ENCODE data around the gene TIMP3. TPM values are rescaled to one million over a fixed set of nuclear protein-coding genes. Genes with fewer than 3 reads are reported as not detected.

TIMP3 gene
- total RNA-seq, 1 experiment from 2014 or later, result 0.14 TPM

- in situ Hi-C loops (cut with HindIII; ENCODE audit: low pct_unique_long_range_greater_than_20kb, low sequenced_read_pairs), result no loop called here
- peak; percentile 16 for DNase-seq (ENCODE audit: low read depth)
Measured at GRCh38 chr22:32803020-32803737, 1.7 kb downstream of the TIMP3 start.

GRCh38 chr22:32803738-32804435 is 2.4 kb downstream of the TIMP3 start:
- in situ Hi-C loops (cut with HindIII; ENCODE audit: low pct_unique_long_range_greater_than_20kb, low sequenced_read_pairs), result no loop called here
- DNase-seq (ENCODE audit: low read depth), result no peak

- no peak for DNase-seq (ENCODE audit: low read depth)
- in situ Hi-C loops (cut with HindIII; ENCODE audit: low pct_unique_long_range_greater_than_20kb, low sequenced_read_pairs), result no loop called here
Measured at GRCh38 chr22:32804531-32805360, 3.2 kb downstream of the TIMP3 start.

- in situ Hi-C loops (cut with HindIII; ENCODE audit: low pct_unique_long_range_greater_than_20kb, low sequenced_read_pairs), result no loop called here
- no peak for DNase-seq (ENCODE audit: low read depth)
Measured at GRCh38 chr22:32805361-32805881, 3.9 kb downstream of the TIMP3 start.

GRCh38 chr22:32806296-32806695 is 4.8 kb downstream of the TIMP3 start:
- DNase-seq (ENCODE audit: low read depth), result no peak
- in situ Hi-C loops (cut with HindIII; ENCODE audit: low pct_unique_long_range_greater_than_20kb, low sequenced_read_pairs), result no loop called here

- no peak for DNase-seq (ENCODE audit: low read depth)
- in situ Hi-C loops (cut with HindIII; ENCODE audit: low pct_unique_long_range_greater_than_20kb, low sequenced_read_pairs), result no loop called here
Measured at GRCh38 chr22:32808038-32808445, 6.5 kb downstream of the TIMP3 start.

GRCh38 chr22:32809786-32810554 is 8.5 kb downstream of the TIMP3 start:
- in situ Hi-C loops (cut with HindIII; ENCODE audit: low pct_unique_long_range_greater_than_20kb, low sequenced_read_pairs), result no loop called here
- no peak for DNase-seq (ENCODE audit: low read depth)

- DNase-seq (ENCODE audit: low read depth), result no peak
- in situ Hi-C loops (cut with HindIII; ENCODE audit: low pct_unique_long_range_greater_than_20kb, low sequenced_read_pairs), result no loop called here
Measured at GRCh38 chr22:32810555-32811133, 9.1 kb downstream of the TIMP3 start.

GRCh38 chr22:32811788-32812545 is 10.5 kb downstream of the TIMP3 start:
- in situ Hi-C loops (cut with HindIII; ENCODE audit: low pct_unique_long_range_greater_than_20kb, low sequenced_read_pairs), result no loop called here
- no peak for DNase-seq (ENCODE audit: low read depth)

GRCh38 chr22:32814285-32814860 is 12.9 kb downstream of the TIMP3 start:
- in situ Hi-C loops (cut with HindIII; ENCODE audit: low pct_unique_long_range_greater_than_20kb, low sequenced_read_pairs), result no loop called here
- DNase-seq (ENCODE audit: low read depth), result no peak

GRCh38 chr22:32815059-32815458 is 13.6 kb downstream of the TIMP3 start:
- in situ Hi-C loops (cut with HindIII; ENCODE audit: low pct_unique_long_range_greater_than_20kb, low sequenced_read_pairs), result no loop called here
- no peak for DNase-seq (ENCODE audit: low read depth)

- no peak for DNase-seq (ENCODE audit: low read depth)
- in situ Hi-C loops (cut with HindIII; ENCODE audit: low pct_unique_long_range_greater_than_20kb, low sequenced_read_pairs), result no loop called here
Measured at GRCh38 chr22:32815943-32816342, 14.4 kb downstream of the TIMP3 start.

GRCh38 chr22:32817137-32817730 is 15.7 kb downstream of the TIMP3 start:
- no peak for DNase-seq (ENCODE audit: low read depth)
- in situ Hi-C loops (cut with HindIII; ENCODE audit: low pct_unique_long_range_greater_than_20kb, low sequenced_read_pairs), result no loop called here

GRCh38 chr22:32818446-32819115 is 17.1 kb downstream of the TIMP3 start:
- in situ Hi-C loops (cut with HindIII; ENCODE audit: low pct_unique_long_range_greater_than_20kb, low sequenced_read_pairs), result no loop called here
- no peak for DNase-seq (ENCODE audit: low read depth)

- no peak for DNase-seq (ENCODE audit: low read depth)
- in situ Hi-C loops (cut with HindIII; ENCODE audit: low pct_unique_long_range_greater_than_20kb, low sequenced_read_pairs), result no loop called here
Measured at GRCh38 chr22:32819120-32819519, 17.6 kb downstream of the TIMP3 start.
